Esophagus muscularis mucosa (tissue), 4 donors: ENCODE measurements around the gene TSPAN16. TPM values are rescaled to one million over a fixed set of nuclear protein-coding genes. Genes with fewer than 3 reads are reported as not detected.

ENCODE experiments used
- DNase-seq: peaks from one replicate; pipeline ENCODE4 v3.0.0-alpha.2; 2017; ENCODE audit errors: extremely low spot score
- H3K27ac ChIP-seq, 4 donors: fragments of 200-600 bp; sonication (generic); replicated peaks in 1 of 4; 1 replicate in 3 of 4; 2 replicates in 1 of 4; pipeline ENCODE4 v1.5.1; 2016 to 2019; ENCODE audit warnings: mild to moderate bottlenecking in 1 of 4
- H3K27me3 ChIP-seq, 4 donors: fragments of 200-600 bp; sonication (generic); one replicate each; pipeline versions ENCODE4 v1.5.1 to v1.6.0; 2016 to 2019
- H3K36me3 ChIP-seq, 4 donors: fragments of 200-600 bp; sonication (generic); one replicate each; pipeline ENCODE4 v1.5.1; 2016 to 2019
- H3K4me1 ChIP-seq, 4 donors: fragments of 200-600 bp; sonication (generic); one replicate each; pipeline ENCODE4 v1.5.1; 2016 to 2019
- H3K4me3 ChIP-seq, 4 donors: fragments of 200-600 bp; sonication (generic); 1 replicate in 2 of 4; 2 replicates in 2 of 4; pipeline ENCODE4 v1.5.1; 2016 to 2019; ENCODE audit warnings: mild to moderate bottlenecking in 4 of 4, moderate library complexity in 1 of 4
- H3K9me3 ChIP-seq, 4 donors: fragments of 200-600 bp; sonication (generic); 1 replicate in 3 of 4; 2 replicates in 1 of 4; pipeline ENCODE4 v1.5.1; 2016 to 2019
- EP300 ChIP-seq: sonication (generic); formaldehyde crosslinking; IDR thresholded peaks from one replicate; pipeline ENCODE4 v1.6.1; 2017; ENCODE audit warnings: antibody characterized with exemption
- POLR2A ChIP-seq: fragments of 450-650 bp; IDR thresholded peaks from one replicate; pipeline ENCODE4 v1.6.1; 2017; ENCODE audit warnings: antibody characterized with exemption, moderate library complexity, mild to moderate bottlenecking, low read depth
- POLR2AphosphoS5 ChIP-seq, 2 donors: sonication (generic); formaldehyde crosslinking; IDR thresholded peaks; one replicate each; pipeline ENCODE4 v1.6.1; 2017; ENCODE audit warnings: antibody characterized with exemption in 2 of 2
- WGBS: methylation state at CpG from one replicate; pipeline ENCODE4 v1.1.5; 2018; 5-methylcytosine and 5-hydroxymethylcytosine counted together
- intact Hi-C: fragments of 100-400 bp; cut with DNase I; formaldehyde crosslinking; loops from one replicate; pipeline ENCODE4 v1.15.1; 2023
- total RNA-seq, 4 donors: library from RNA; depleted of rRNA; stranded (reverse); fragments of >200 nt; gene quantifications; one replicate each; pipeline versions ENCODE4 v1.1.0 to v1.2.1, GENCODE V29; 2016
- TF ChIP-seq, protein P1 (sequence below), 3 experiments: fragments of 200-600 bp in 2 of 3; fragments of 450-650 bp in 1 of 3; sonication (generic) in 2 of 3; IDR thresholded peaks; one replicate each; pipeline ENCODE4 v1.5.1; 2017 to 2019; ENCODE audit warnings: antibody characterized with exemption in 3 of 3, mild to moderate bottlenecking in 2 of 3, moderate library complexity in 1 of 3

TSPAN16 gene
- total RNA-seq, 4 donors from 2014 or later: not detected

DNA sequence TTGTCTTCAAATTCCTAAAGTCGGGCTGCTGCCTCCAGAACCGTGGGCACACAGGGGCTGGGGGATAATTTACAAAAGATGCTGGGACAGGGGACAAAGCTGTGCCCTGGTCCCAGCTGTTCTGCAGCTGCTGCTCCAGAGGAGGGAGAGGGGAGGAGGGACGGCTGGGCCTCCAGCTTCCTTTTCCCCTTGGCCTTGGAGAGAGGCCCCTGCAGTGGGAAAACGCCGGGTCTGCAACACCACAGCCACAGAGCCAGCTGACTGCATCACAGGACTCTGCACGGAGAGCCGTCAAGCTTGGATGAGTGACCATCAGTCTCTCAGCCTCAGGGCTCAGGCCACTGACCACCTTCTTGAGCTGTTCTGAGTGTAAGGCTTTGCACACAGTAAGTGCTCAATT is 39.8 kb upstream of the TSPAN16 start:
- no peaks in the 10 kb centered on the region for H3K27me3 ChIP-seq
- H3K4me1 ChIP-seq: peaks cover 27 to 40% (median 35%) of the 10 kb centered on the region in 4 donors
- no peak for DNase-seq
- TF ChIP-seq POLR2AphosphoS5 (IDR thresholded peaks at IDR 0.05) (peak in 1 of 2 donors; percentile 22), EP300 (no peak)
- TF ChIP-seq, protein P1, sequence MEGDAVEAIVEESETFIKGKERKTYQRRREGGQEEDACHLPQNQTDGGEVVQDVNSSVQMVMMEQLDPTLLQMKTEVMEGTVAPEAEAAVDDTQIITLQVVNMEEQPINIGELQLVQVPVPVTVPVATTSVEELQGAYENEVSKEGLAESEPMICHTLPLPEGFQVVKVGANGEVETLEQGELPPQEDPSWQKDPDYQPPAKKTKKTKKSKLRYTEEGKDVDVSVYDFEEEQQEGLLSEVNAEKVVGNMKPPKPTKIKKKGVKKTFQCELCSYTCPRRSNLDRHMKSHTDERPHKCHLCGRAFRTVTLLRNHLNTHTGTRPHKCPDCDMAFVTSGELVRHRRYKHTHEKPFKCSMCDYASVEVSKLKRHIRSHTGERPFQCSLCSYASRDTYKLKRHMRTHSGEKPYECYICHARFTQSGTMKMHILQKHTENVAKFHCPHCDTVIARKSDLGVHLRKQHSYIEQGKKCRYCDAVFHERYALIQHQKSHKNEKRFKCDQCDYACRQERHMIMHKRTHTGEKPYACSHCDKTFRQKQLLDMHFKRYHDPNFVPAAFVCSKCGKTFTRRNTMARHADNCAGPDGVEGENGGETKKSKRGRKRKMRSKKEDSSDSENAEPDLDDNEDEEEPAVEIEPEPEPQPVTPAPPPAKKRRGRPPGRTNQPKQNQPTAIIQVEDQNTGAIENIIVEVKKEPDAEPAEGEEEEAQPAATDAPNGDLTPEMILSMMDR (IDR thresholded peaks at IDR 0.05): no peak
- H3K4me3 ChIP-seq: no peak overlapping the region
- peak overlapping the region; percentile 19 to 48 (median 34) for H3K27ac ChIP-seq
- WGBS: 33% methylated on average over 7 of the region's 7 CpGs
- peaks cover 10 to 20% (median 17%) of the 10 kb centered on the region in 4 donors for H3K36me3 ChIP-seq
- no peaks in the 10 kb centered on the region for H3K9me3 ChIP-seq
- intact Hi-C loops: no loop called here

GRCh38 chr19:11257846-11258380 is 38.0 kb upstream of the TSPAN16 start:
- intact Hi-C loops: no loop called here
- Histone ChIP-seq H3K27me3 (no peaks in the 10 kb centered on the region), H3K36me3 (peaks cover 0 to 3% (median 0%) of the 10 kb centered on the region in 4 donors), H3K4me3 (no peak overlapping the region), H3K9me3 (no peaks in the 10 kb centered on the region), H3K27ac (no peak overlapping the region), H3K4me1 (peaks cover 25 to 43% (median 38%) of the 10 kb centered on the region in 4 donors)
- 82% methylated on average over 3 of the region's 3 CpGs for WGBS
- no peak for DNase-seq
- TF ChIP-seq POLR2A (no peak), POLR2AphosphoS5 (IDR thresholded peaks at IDR 0.05) (no peak), EP300 (no peak)
- TF ChIP-seq, protein P1 (IDR thresholded peaks at IDR 0.05): no peak

- TF ChIP-seq POLR2A: no peak
- no peak for TF ChIP-seq POLR2AphosphoS5 (IDR thresholded peaks at IDR 0.05)
- TF ChIP-seq, protein P1 (IDR thresholded peaks at IDR 0.05): no peak
- no peak for TF ChIP-seq EP300
- no peaks in the 10 kb centered on the region for H3K27me3 ChIP-seq
- H3K36me3 ChIP-seq: no peaks in the 10 kb centered on the region
- no peak for DNase-seq
- H3K4me3 ChIP-seq: peak overlapping the region; percentile 92 to 99 (median 98)
- intact Hi-C loops: no loop called here
- H3K4me1 ChIP-seq: peaks cover 12 to 31% (median 27%) of the 10 kb centered on the region in 4 donors
- 83% methylated on average over 5 of the region's 5 CpGs for WGBS
- peak overlapping the region; percentile 87 to 90 (median 88) for H3K27ac ChIP-seq
- no peaks in the 10 kb centered on the region for H3K9me3 ChIP-seq
These were observed 35.0 kb upstream of the TSPAN16 start for GRCh38 chr19:11260996-11261395.

DNA sequence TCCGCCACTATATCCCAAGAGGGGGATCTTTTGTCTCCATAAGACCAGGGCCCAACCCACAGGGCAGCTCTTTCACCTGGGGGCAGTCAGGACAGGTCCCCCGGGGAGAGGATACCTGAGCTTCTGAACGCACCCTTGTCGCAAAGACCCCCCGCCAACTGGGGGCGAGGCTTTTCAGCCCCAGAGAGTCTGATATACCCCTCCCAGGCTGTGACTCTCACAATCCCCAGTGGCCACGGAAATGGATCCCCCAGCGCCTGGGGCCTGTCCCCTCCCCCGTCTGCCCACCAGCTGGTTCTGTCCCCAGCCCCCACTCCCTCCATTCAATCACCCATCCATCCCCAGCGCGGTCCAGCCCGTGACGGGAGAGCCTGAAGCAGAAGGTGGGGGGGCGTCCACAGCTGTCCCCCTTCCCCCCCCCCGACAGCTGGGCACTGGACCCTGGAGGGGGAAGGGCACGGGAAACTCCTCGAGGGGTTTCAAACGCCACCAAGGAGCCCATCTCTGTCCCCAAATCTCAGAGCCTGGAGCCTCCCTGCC is 34.5 kb upstream of the TSPAN16 start:
- DNase-seq: no peak
- peak overlapping the region; percentile 87 to 90 (median 88) for H3K27ac ChIP-seq
- H3K4me3 ChIP-seq: peak overlapping the region; percentile 92 to 99 (median 98)
- no peaks in the 10 kb centered on the region for H3K9me3 ChIP-seq
- H3K27me3 ChIP-seq: no peaks in the 10 kb centered on the region
- intact Hi-C loops: no loop called here
- WGBS: 36% methylated on average over 15 of the region's 18 CpGs
- H3K36me3 ChIP-seq: no peaks in the 10 kb centered on the region
- TF ChIP-seq, protein P1 (IDR thresholded peaks at IDR 0.05): no peak
- no peak for TF ChIP-seq POLR2AphosphoS5 (IDR thresholded peaks at IDR 0.05)
- TF ChIP-seq EP300: no peak
- H3K4me1 ChIP-seq: peaks cover 12 to 27% (median 24%) of the 10 kb centered on the region in 4 donors
